ENCODE measurements around the gene FBXO42.

DNA sequence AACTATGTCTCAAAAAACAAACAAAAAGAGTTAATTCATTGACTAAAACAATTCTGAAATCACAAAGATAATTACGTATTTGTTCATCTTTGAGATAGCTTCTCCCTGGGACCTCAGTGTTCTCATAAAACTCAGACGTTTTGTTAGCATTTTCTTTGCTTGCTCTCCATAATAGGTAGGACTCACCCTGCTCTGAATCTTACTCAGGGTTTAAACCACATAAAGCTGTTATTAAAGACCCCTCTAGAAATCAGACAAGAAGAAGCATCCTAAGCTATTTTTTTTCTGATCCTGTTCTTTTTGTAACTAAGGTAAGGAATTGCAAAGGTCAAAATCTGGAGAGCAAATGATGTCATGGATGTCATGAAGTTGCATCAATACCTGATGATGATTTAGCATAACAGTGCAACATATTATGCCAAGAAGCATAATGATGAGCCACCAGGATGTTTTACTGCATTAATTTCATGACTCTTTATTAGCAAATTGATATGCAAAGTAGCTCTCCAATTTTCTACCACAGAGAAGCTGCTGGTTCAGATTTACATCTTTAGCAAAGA lies 2.4 kb downstream of the FBXO42 start:
- TF ChIP-seq CTCF (IDR thresholded peaks at IDR 0.05): no peak
- TF ChIP-seq POLR2A (IDR thresholded peaks at IDR 0.05): no peak
